PC-9 (cell line): ENCODE results near the gene RXRA. TPM values are rescaled to one million over a fixed set of nuclear protein-coding genes. Genes with fewer than 3 reads are reported as not detected.
A peak's percentile ranks its signal among the peaks of the same experiment; 100 is the strongest.

Experiments used
- BruUV-seq: library from RNA; stranded (reverse); fragments of 400-500 nt; replicated peaks from 2 replicates; lab custom pipeline; 2021; lab: Mats Ljungman, UMichigan
- CTCF ChIA-PET: fragments of 300-600 bp; sonication (Branson Sonifier 250); formaldehyde crosslinking; loops from one replicate; lab custom pipeline; 2022; ENCODE audit warnings: antibody characterized with exemption; lab: Charles Lee
- POLR2A ChIA-PET: fragments of 300-600 bp; sonication (Branson Sonifier 250); formaldehyde crosslinking; loops from one replicate; lab custom pipeline; 2022; ENCODE audit warnings: antibody characterized with exemption; ENCODE audit not compliant: unreplicated experiment; lab: Charles Lee
- DNase-seq, 2 experiments: peaks; one replicate each; pipeline versions ENCODE4 v3.0.0 to v3.0.0-alpha.2; 2015 to 2022; ENCODE audit warnings: mixed read lengths in 1 of 2
- H2AFZ ChIP-seq: fragments of 200-600 bp; sonication (generic); 2 replicates; pipeline ENCODE4 v1.8.1; 2017; ENCODE audit warnings: antibody characterized with exemption
- H3F3A ChIP-seq: fragments of 200-600 bp; sonication (generic); 2 replicates; pipeline ENCODE4 v1.8.1; 2017; ENCODE audit warnings: antibody characterized with exemption, mild to moderate bottlenecking, low read depth; ENCODE audit not compliant: insufficient read depth
- H3K27ac ChIP-seq: fragments of 200-600 bp; sonication (generic); 2 replicates; pipeline ENCODE4 v1.6.1; 2016; ENCODE audit warnings: mixed run types
- H3K27me3 ChIP-seq: fragments of 200-600 bp; sonication (generic); 2 replicates; pipeline ENCODE4 v1.6.1; 2016; ENCODE audit warnings: low read depth, mixed run types; ENCODE audit not compliant: insufficient read depth
- H3K36me3 ChIP-seq: fragments of 200-600 bp; sonication (generic); 2 replicates; pipeline ENCODE4 v1.6.1; 2016; ENCODE audit warnings: low read depth, mixed run types
- H3K4me1 ChIP-seq: fragments of 200-600 bp; sonication (generic); replicated peaks from 2 replicates; pipeline ENCODE4 v1.6.1; 2016; ENCODE audit warnings: mixed run types; ENCODE audit not compliant: insufficient read depth
- H3K4me2 ChIP-seq: fragments of 200-600 bp; sonication (generic); 2 replicates; pipeline ENCODE4 v1.6.1; 2017; ENCODE audit warnings: mixed run types
- H3K4me3 ChIP-seq: fragments of 200-600 bp; sonication (generic); 2 replicates; pipeline ENCODE4 v1.6.1; 2016; ENCODE audit warnings: mixed run types
- H3K79me2 ChIP-seq: fragments of 200-600 bp; sonication (generic); 2 replicates; pipeline ENCODE4 v1.6.1; 2017; ENCODE audit warnings: low read depth, mixed run types
- H3K9me2 ChIP-seq: fragments of 200-600 bp; sonication (generic); 2 replicates; pipeline ENCODE4 v1.8.1; 2017; ENCODE audit warnings: mild to moderate bottlenecking; ENCODE audit not compliant: insufficient read depth
- H3K9me3 ChIP-seq: fragments of 200-600 bp; sonication (generic); 2 replicates; pipeline ENCODE4 v1.8.1; 2016; ENCODE audit warnings: low read depth; ENCODE audit not compliant: insufficient read depth
- H4K20me1 ChIP-seq: fragments of 200-600 bp; sonication (generic); 2 replicates; pipeline ENCODE4 v1.8.1; 2017; ENCODE audit not compliant: insufficient read depth
- EZH2 ChIP-seq: fragments of 200-600 bp; sonication (generic); IDR thresholded peaks from 2 replicates; pipeline ENCODE4 v1.8.0; 2017; ENCODE audit warnings: antibody characterized with exemption, low read depth
- intact Hi-C: fragments of 100-400 bp; cut with micrococcal nuclease; formaldehyde crosslinking; loops from one replicate; pipeline ENCODE4 v1.10.0; 2022; ENCODE audit not compliant: unreplicated experiment
- total RNA-seq: library from RNA; stranded (reverse); gene quantifications from 2 replicates; pipeline ENCODE4 v1.2.3, GENCODE V29; 2021
- TF ChIP-seq, protein P1 (sequence below): fragments of 200-600 bp; sonication (generic); conservative IDR thresholded peaks from 2 replicates; pipeline ENCODE4 v1.6.1; 2017; ENCODE audit warnings: mixed run types, antibody characterized with exemption, mild to moderate bottlenecking, moderate library complexity

RXRA gene
- total RNA-seq, 1 experiment from 2014 or later: 146 TPM

- H2AFZ ChIP-seq: no peak overlapping the region
- no peak for DNase-seq
- peaks cover 5% of the 10 kb centered on the region; the same call in 1 of the 2 replicates for H4K20me1 ChIP-seq
- no peak overlapping the region for H3K4me3 ChIP-seq
- intact Hi-C loops: no loop called here
- no peaks in the 10 kb centered on the region for H3K79me2 ChIP-seq
- TF ChIP-seq, protein P1, sequence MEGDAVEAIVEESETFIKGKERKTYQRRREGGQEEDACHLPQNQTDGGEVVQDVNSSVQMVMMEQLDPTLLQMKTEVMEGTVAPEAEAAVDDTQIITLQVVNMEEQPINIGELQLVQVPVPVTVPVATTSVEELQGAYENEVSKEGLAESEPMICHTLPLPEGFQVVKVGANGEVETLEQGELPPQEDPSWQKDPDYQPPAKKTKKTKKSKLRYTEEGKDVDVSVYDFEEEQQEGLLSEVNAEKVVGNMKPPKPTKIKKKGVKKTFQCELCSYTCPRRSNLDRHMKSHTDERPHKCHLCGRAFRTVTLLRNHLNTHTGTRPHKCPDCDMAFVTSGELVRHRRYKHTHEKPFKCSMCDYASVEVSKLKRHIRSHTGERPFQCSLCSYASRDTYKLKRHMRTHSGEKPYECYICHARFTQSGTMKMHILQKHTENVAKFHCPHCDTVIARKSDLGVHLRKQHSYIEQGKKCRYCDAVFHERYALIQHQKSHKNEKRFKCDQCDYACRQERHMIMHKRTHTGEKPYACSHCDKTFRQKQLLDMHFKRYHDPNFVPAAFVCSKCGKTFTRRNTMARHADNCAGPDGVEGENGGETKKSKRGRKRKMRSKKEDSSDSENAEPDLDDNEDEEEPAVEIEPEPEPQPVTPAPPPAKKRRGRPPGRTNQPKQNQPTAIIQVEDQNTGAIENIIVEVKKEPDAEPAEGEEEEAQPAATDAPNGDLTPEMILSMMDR: no peak
- no peak for TF ChIP-seq EZH2
- no peaks in the 10 kb centered on the region for H3K9me3 ChIP-seq
- H3K4me1 ChIP-seq: no peaks in the 10 kb centered on the region
- no peak overlapping the region for H3K27ac ChIP-seq
- POLR2A ChIA-PET: no interaction called here
- no peaks in the 10 kb centered on the region for H3F3A ChIP-seq
- H3K9me2 ChIP-seq: no peaks in the 10 kb centered on the region
- CTCF ChIA-PET: no interaction called here
- no TSS peak for BruUV-seq
- H3K36me3 ChIP-seq: no peaks in the 10 kb centered on the region; the same call in 1 of the 2 replicates
- no peak overlapping the region for H3K4me2 ChIP-seq
- no peaks in the 10 kb centered on the region for H3K27me3 ChIP-seq
Observed at GRCh38 chr9:134421888-134422287, 95.6 kb downstream of the RXRA start.

GRCh38 chr9:134422301-134423090 is 96.2 kb downstream of the RXRA start:
- POLR2A ChIA-PET: no interaction called here
- BruUV-seq: no TSS peak
- TF ChIP-seq, protein P1: no peak
- no peak for TF ChIP-seq EZH2
- Histone ChIP-seq H3K4me2 (no peak overlapping the region), H3K36me3 (no peaks in the 10 kb centered on the region; the same call in 1 of the 2 replicates), H3K9me2 (no peaks in the 10 kb centered on the region), H3K4me3 (no peak overlapping the region), H3K79me2 (no peaks in the 10 kb centered on the region), H3K27ac (no peak overlapping the region), H2AFZ (no peak overlapping the region), H3K4me1 (no peaks in the 10 kb centered on the region), H4K20me1 (peaks cover 7% of the 10 kb centered on the region; the same call in 1 of the 2 replicates), H3F3A (no peaks in the 10 kb centered on the region), H3K9me3 (no peaks in the 10 kb centered on the region), H3K27me3 (no peaks in the 10 kb centered on the region)
- peak in 1 of 2 experiments; percentile 62 for DNase-seq
- CTCF ChIA-PET: no interaction called here
- intact Hi-C loops: no loop called here

DNA sequence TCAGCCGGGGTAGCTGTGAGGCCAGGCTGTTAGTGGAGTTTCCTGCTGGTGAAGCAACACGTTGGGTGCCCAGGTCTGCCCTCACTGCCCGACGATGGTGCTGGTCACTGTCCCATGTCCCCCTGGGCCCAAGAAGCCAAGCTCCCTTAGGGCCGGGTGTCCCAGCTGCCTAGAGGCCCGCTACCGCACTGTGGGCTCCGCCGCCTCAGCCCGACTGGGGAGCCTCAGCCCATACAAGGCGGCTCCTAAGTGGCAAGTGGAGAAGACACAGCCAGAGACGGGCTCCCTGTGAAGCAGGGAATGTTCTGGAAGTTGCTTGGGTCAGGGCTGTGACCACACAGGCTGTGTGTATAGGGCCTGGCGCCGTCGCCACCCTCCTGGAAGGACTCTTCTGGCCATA is 96.9 kb downstream of the RXRA start:
- H3K79me2 ChIP-seq: no peaks in the 10 kb centered on the region
- no peaks in the 10 kb centered on the region; the same call in 1 of the 2 replicates for H3K36me3 ChIP-seq
- intact Hi-C loops: no loop called here
- no peak overlapping the region for H2AFZ ChIP-seq
- H3K4me3 ChIP-seq: no peak overlapping the region
- H3K4me2 ChIP-seq: no peak overlapping the region
- DNase-seq: no peak
- no peak overlapping the region for H3K27ac ChIP-seq
- no peaks in the 10 kb centered on the region for H3K9me2 ChIP-seq
- H3F3A ChIP-seq: no peaks in the 10 kb centered on the region
- no peaks in the 10 kb centered on the region for H3K27me3 ChIP-seq
- POLR2A ChIA-PET: no interaction called here
- no TSS peak for BruUV-seq
- H4K20me1 ChIP-seq: peaks cover 10% of the 10 kb centered on the region; the same call in 1 of the 2 replicates
- CTCF ChIA-PET: no interaction called here
- no peaks in the 10 kb centered on the region for H3K4me1 ChIP-seq
- no peaks in the 10 kb centered on the region for H3K9me3 ChIP-seq
- TF ChIP-seq EZH2: no peak
- TF ChIP-seq, protein P1: no peak
